Measurements from ENCODE around the gene ITGB1BP1. TPM values are rescaled to one million over a fixed set of nuclear protein-coding genes. Genes with fewer than 3 reads are reported as not detected.

ITGB1BP1 gene
- total RNA-seq, 4 donors from 2014 or later: 92.2 to 183 (median 143) TPM

- TF ChIP-seq CTCF (IDR thresholded peaks at IDR 0.05): no peak
- ATAC-seq (ENCODE audit: low FRiP score) (no peak), DNase-seq (ENCODE audit: low spot score) (no peak)
These were observed 57.8 kb downstream of the ITGB1BP1 start for GRCh38 chr2:9365498-9366019.

GRCh38 chr2:9364791-9365497, 58.4 kb downstream of the ITGB1BP1 start:
- TF ChIP-seq CTCF (IDR thresholded peaks at IDR 0.05): no peak
- DNase-seq (ENCODE audit: low spot score): no peak
- no peak for ATAC-seq (ENCODE audit: low FRiP score)

- no peak for DNase-seq (ENCODE audit: low spot score)
- ATAC-seq (ENCODE audit: low FRiP score): no peak
- TF ChIP-seq CTCF (IDR thresholded peaks at IDR 0.05): no peak
These were observed 59.0 kb downstream of the ITGB1BP1 start for GRCh38 chr2:9364373-9364772.

- no peak for TF ChIP-seq CTCF (IDR thresholded peaks at IDR 0.05)
These were observed 62.6 kb downstream of the ITGB1BP1 start for GRCh38 chr2:9360701-9361100.

GRCh38 chr2:9360110-9360509, 63.2 kb downstream of the ITGB1BP1 start:
- no peak for DNase-seq (ENCODE audit: low spot score)
- no peak for TF ChIP-seq CTCF (IDR thresholded peaks at IDR 0.05)
- ATAC-seq (ENCODE audit: low FRiP score): no peak

More at GRCh38 chr2:9360701-9361100, 62.6 kb downstream of the ITGB1BP1 start:
- DNase-seq (ENCODE audit: low spot score) (no peak), ATAC-seq (ENCODE audit: low FRiP score) (no peak)

GRCh38 chr2:9359463-9359862, 63.9 kb downstream of the ITGB1BP1 start:
- no peak for ATAC-seq (ENCODE audit: low FRiP score)
- no peak for DNase-seq (ENCODE audit: low spot score)
- no peak for TF ChIP-seq CTCF (IDR thresholded peaks at IDR 0.05)

GRCh38 chr2:9358846-9359245, 64.5 kb downstream of the ITGB1BP1 start:
- no peak for DNase-seq (ENCODE audit: low spot score)
- TF ChIP-seq CTCF (IDR thresholded peaks at IDR 0.05): no peak
- ATAC-seq (ENCODE audit: low FRiP score): no peak
